ENCODE data around the gene IGFLR1. TPM values are rescaled to one million over a fixed set of nuclear protein-coding genes. Genes with fewer than 3 reads are reported as not detected.

The IGFLR1 gene
- total and polyA plus RNA-seq, 2 of the 8 experiments (the other 6 are each of a cell fraction or from before 2014, with no cell fraction given): 8.4 to 28.9 TPM

DNA sequence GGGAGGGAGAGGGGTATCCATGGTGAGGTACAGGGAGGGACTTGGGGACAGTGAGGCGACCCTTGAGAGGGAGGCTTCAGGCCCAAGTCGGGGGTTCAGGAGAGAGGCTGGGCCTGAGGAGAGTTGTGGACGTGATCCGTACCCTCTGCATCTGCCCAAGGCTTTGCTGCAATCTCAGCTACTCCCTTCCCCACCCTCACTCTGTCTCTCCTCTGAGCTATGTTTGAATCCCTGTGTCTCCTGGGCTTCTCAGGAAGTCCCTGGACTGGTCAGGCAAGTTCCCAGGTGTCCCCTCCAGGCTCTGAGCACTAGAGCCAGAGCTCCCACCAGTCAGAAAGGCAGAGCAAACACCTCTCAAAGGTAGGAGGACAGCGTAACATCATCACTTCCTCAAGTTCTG is 7.9 kb upstream of the IGFLR1 start:
- no peak overlapping the region for H3K23ac ChIP-seq (ENCODE audit: insufficient read length)
- no peaks in the 10 kb centered on the region for H3K9me3 ChIP-seq (ENCODE audit: insufficient read depth in 2 of 2, low read depth in 1 of 2, low read length in 1 of 2)
- no peak for FAIRE-seq
- peaks cover 0 to 2% (median under 1%) of the 10 kb centered on the region in 4 experiments; a peak in 2 of 7 replicates for H3K27me3 ChIP-seq (replicated peaks in 1 of 4; ENCODE audit: control insufficient read depth in 3 of 4, extremely low read depth in 1 of 4, insufficient read depth in 3 of 4, low read length in 3 of 4)
- H2BK20ac ChIP-seq (ENCODE audit: low read length): no peak overlapping the region
- no peaks in the 10 kb centered on the region; the same call in 1 of the 2 replicates for H3K79me1 ChIP-seq (ENCODE audit: low read depth, low read length)
- H4K5ac ChIP-seq (ENCODE audit: insufficient read length, low read depth, low read length): no peak overlapping the region
- H3K4me1 ChIP-seq (replicated peaks in 1 of 4; ENCODE audit: control insufficient read depth in 3 of 4, insufficient read depth in 4 of 4, low read length in 3 of 4): peaks cover 0 to 1% (median under 1%) of the 10 kb centered on the region in 4 experiments; a peak in 4 of 7 replicates
- no peak overlapping the region for H3K9ac ChIP-seq (replicated peaks in 1 of 4; ENCODE audit: extremely low read depth in 1 of 4, low read depth in 3 of 4, low read length in 3 of 4)
- H2BK120ac ChIP-seq (replicated peaks; ENCODE audit: low read depth, low read length): no peak overlapping the region
- no peak overlapping the region for H2BK12ac ChIP-seq (ENCODE audit: low read depth, low read length)
- no peak overlapping the region for H3K4ac ChIP-seq (replicated peaks; ENCODE audit: insufficient read length, low read depth, low read length)
- H3K56ac ChIP-seq (replicated peaks; ENCODE audit: insufficient read length, low read depth, low read length): no peak overlapping the region
- H4K91ac ChIP-seq (replicated peaks; ENCODE audit: insufficient read length, low read length): no peak overlapping the region
- peaks cover 9% of the 10 kb centered on the region for H3K23me2 ChIP-seq (ENCODE audit: low read depth, low read length)
- no peak overlapping the region for H3K27ac ChIP-seq (ENCODE audit: low read depth, low read length)
- no peaks in the 10 kb centered on the region for H4K20me1 ChIP-seq (replicated peaks in 1 of 2; ENCODE audit: control insufficient read depth in 1 of 2, insufficient read depth in 2 of 2, low read length in 2 of 2)
- peaks cover 0 to 7% of the 10 kb centered on the region in 2 experiments; a peak in 1 of 4 replicates for H3K79me2 ChIP-seq (ENCODE audit: control insufficient read depth in 1 of 2, insufficient read depth in 2 of 2, low read length in 2 of 2)
- no peak overlapping the region; a peak in 1 of 4 replicates for H3K4me2 ChIP-seq (ENCODE audit: insufficient read depth in 1 of 2, low read depth in 2 of 2, low read length in 2 of 2)
- CTCF ChIA-PET (ENCODE audit: partially characterized antibody): interaction anchor here (1.1 kb wide), 1 partner anchor 10 kb away, joined by 4 read pairs; no protein-coding TSS in a partner anchor
- H4K8ac ChIP-seq (ENCODE audit: extremely low read depth, insufficient read depth, low read length): no peak overlapping the region
- H3K18ac ChIP-seq (ENCODE audit: extremely low read depth, low read length): no peak overlapping the region
- POLR2A ChIA-PET (ENCODE audit: partially characterized antibody): no interaction called here
- H3K36me3 ChIP-seq (ENCODE audit: control insufficient read depth in 2 of 4, insufficient read depth in 4 of 4, low read length in 3 of 4): no peaks in the 10 kb centered on the region
- H2AK5ac ChIP-seq (ENCODE audit: low read depth, low read length): no peak overlapping the region; the same call in 1 of the 2 replicates
- H2AFZ ChIP-seq (ENCODE audit: low read length): no peak overlapping the region
- WGBS, 2 experiments (ENCODE audit: extremely low coverage in 1 of 2, insufficient coverage in 1 of 2, insufficient read length in 1 of 2, insufficient replicate concordance in 2 of 2, low coverage in 1 of 2, low lambda C conversion rate in 2 of 2, missing lambda C conversion rate in 1 of 2): 71% methylated on average over 5 of the region's 5 CpGs; no CpG with 5 or more reads in 1 of the 2 experiments
- H3K4me3 ChIP-seq (ENCODE audit: extremely low read depth in 1 of 4, insufficient read depth in 2 of 4, low read depth in 3 of 4, low read length in 4 of 4): no peak overlapping the region
- H2BK5ac ChIP-seq (ENCODE audit: low read depth, low read length): no peak overlapping the region
- H2BK15ac ChIP-seq (ENCODE audit: low read length): no peak overlapping the region
- H3K14ac ChIP-seq (ENCODE audit: insufficient read length): no peak overlapping the region
- no peak for DNase-seq (ENCODE audit: low read depth in 1 of 2, low spot score in 2 of 2)
- TF ChIP-seq EP300 (IDR thresholded peaks at IDR 0.05; ENCODE audit: borderline replicate concordance in 1 of 2, low read depth in 2 of 2, low read length in 2 of 2) (no peak), GABPA (IDR thresholded peaks at IDR 0.05; ENCODE audit: borderline replicate concordance, insufficient read depth, low read length) (no peak), JUN (IDR thresholded peaks at IDR 0.05; ENCODE audit: low read depth, low read length) (no peak), TAF7 (optimal IDR thresholded peaks at IDR 0.05; ENCODE audit: borderline replicate concordance, low read depth, low read length) (no peak)

Measured in H1 (cell line).